BLaER1 treated with 17β-estradiol and CSF1 and Interleukin-3, amounts not matched to agents 10 nM and 100 nM (cell line): ENCODE data around the gene DNAH8.
A peak's percentile ranks its signal among the peaks of the same experiment; 100 is the strongest.

ENCODE experiments used
- H3K27ac ChIP-seq, 11 experiments: shearing (Covaris generic); formaldehyde crosslinking; 2 replicates each; pipeline ENCODE4 v1.8.1; 2022
- H3K27me3 ChIP-seq, 11 experiments: shearing (Covaris generic); formaldehyde crosslinking; 2 replicates each; pipeline ENCODE4 v1.8.1; 2022
- H3K36me3 ChIP-seq, 11 experiments: shearing (Covaris generic); formaldehyde crosslinking; 2 replicates each; pipeline ENCODE4 v1.8.1; 2022
- H3K4me1 ChIP-seq, 10 experiments: shearing (Covaris generic); formaldehyde crosslinking; 2 replicates each; pipeline ENCODE4 v1.8.1; 2022
- H3K4me2 ChIP-seq, 11 experiments: shearing (Covaris generic); formaldehyde crosslinking; 2 replicates each; pipeline ENCODE4 v1.8.1; 2022
- H3K4me3 ChIP-seq, 10 experiments: shearing (Covaris generic); formaldehyde crosslinking; 2 replicates each; pipeline ENCODE4 v1.8.1; 2022
- H3K9ac ChIP-seq, 11 experiments: shearing (Covaris generic); formaldehyde crosslinking; 2 replicates each; pipeline ENCODE4 v1.8.1; 2022
- H3K9me3 ChIP-seq, 11 experiments: shearing (Covaris generic); formaldehyde crosslinking; replicated peaks in 1 of 11; 2 replicates each; pipeline ENCODE4 v1.8.1; 2022
- H4K20me1 ChIP-seq, 11 experiments: shearing (Covaris generic); formaldehyde crosslinking; 2 replicates each; pipeline ENCODE4 v1.8.1; 2022
- Cebpa-rat ChIP-seq, 11 experiments: shearing (Covaris generic); IDR thresholded peaks; 2 replicates each; pipeline ENCODE4 v1.8.1; 2022

DNAH8 gene

DNA sequence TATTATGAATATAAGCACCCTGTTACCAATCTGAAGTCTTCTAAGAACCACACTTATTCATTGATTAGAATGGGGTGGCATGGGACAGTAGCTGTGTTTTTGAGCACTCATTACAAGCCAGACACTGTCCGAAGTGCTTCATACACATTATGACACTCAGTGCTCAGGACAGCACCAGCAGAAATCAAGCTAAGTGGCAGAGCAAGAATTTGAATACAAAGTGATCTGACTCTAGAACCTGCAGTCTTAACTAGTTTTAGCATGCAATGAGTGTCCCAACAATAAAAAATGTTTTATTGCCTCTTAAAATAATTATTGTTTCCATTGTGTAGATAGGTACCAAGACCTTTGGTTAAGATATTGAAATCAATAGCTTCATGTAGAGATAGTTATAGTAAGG is 294.4 kb downstream of the DNAH8 start:
- no peak overlapping the region for H3K4me3 ChIP-seq
- no peak overlapping the region for H3K9ac ChIP-seq
- no peak overlapping the region for H3K4me2 ChIP-seq
- no peaks in the 10 kb centered on the region for H3K4me1 ChIP-seq
- peaks cover 0 to 2% (median 0%) of the 10 kb centered on the region in 11 experiments; a peak in 2 of 22 replicates for H3K9me3 ChIP-seq
- H3K36me3 ChIP-seq: no peaks in the 10 kb centered on the region
- TF ChIP-seq Cebpa-rat (IDR thresholded peaks at IDR 0.05): no peak
- no peaks in the 10 kb centered on the region for H3K27me3 ChIP-seq
- no peaks in the 10 kb centered on the region for H4K20me1 ChIP-seq
- H3K27ac ChIP-seq: no peak overlapping the region

DNA sequence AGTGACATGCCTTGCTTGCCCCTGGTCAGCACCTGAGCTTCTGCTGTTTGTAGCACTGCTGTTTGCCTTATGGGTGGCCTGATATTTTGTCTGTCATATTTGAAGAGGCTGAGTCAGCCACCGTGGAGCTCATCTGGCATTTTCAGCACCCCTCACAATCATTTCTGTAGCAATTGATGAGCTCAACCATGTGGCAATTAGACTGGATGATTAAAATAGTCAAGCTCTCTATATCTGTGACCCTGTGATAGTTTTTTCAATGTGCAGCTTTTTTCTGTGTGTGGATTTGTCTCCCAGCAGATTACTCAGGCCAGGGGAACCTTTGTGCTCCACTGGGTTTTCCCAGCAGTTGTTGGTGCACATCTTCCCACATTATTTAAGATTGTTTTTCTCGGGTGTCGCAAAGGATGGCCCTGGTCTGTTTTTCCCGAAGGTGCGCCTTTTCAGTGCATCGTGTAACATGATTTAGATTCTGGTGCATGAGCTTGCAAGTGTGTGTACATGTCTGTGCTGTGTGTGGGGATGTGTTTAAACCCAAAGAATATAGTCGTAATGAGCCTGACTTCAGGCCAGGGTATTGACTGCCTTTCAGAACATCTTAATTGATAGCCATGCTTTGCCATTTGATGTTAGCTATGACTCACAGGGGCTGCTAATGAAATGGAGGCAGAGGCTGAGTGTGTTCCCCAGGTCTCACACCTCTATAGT is 301.9 kb downstream of the DNAH8 start:
- H3K27ac ChIP-seq: no peak overlapping the region
- no peaks in the 10 kb centered on the region for H4K20me1 ChIP-seq
- H3K36me3 ChIP-seq: no peaks in the 10 kb centered on the region
- H3K9me3 ChIP-seq: peaks cover 0 to 26% (median 11%) of the 10 kb centered on the region in 11 experiments; a peak in 14 of 22 replicates
- H3K4me2 ChIP-seq: no peak overlapping the region
- H3K9ac ChIP-seq: no peak overlapping the region
- no peak overlapping the region for H3K4me3 ChIP-seq
- no peak for TF ChIP-seq Cebpa-rat (IDR thresholded peaks at IDR 0.05)
- H3K4me1 ChIP-seq: peaks cover 0 to 7% (median 4%) of the 10 kb centered on the region in 10 experiments; a peak in 15 of 20 replicates
- H3K27me3 ChIP-seq: no peaks in the 10 kb centered on the region

DNA sequence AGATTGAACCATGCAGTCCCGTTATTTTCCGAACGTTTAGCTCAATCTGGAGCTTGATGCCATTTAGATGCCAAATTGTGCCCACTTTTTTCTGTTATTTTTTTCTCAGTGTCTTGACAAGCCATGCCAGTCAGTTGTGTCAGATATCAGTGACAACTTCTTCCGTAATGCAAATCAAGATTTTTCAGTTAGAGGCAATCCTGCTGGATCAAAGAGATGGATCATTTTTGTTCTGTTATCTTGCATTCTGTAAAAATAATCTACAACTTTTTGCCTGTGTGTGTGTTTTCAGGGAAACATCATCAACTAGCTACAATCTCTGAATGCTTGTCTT is 302.4 kb downstream of the DNAH8 start:
- Histone ChIP-seq H3K9ac (no peak overlapping the region), H3K36me3 (no peaks in the 10 kb centered on the region)
- TF ChIP-seq Cebpa-rat (IDR thresholded peaks at IDR 0.05): no peak

DNA sequence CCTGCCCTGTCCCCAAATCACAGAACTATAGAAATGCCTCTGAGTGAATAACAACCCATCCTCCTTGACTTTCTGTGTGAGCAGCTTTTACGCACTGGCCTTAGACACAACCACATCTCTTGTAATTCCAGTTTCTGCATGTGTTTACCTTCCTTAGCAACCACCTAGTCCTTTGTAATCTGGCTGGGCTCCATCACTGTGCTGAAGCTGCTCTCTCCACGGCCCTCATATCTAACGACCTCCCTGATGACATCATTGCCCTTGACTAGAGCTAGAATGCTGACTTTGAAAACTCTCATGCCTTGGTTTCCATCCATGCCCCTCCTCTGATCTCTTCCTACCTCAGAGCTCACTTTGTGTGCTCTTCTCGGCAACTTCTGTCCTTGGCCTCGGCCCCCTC is 303.0 kb downstream of the DNAH8 start:
- Histone ChIP-seq H3K36me3 (no peaks in the 10 kb centered on the region), H3K27ac (no peak overlapping the region), H3K9me3 (peaks cover 0 to 26% (median 11%) of the 10 kb centered on the region in 11 experiments; a peak in 14 of 22 replicates), H3K4me1 (peaks cover 0 to 17% (median 13%) of the 10 kb centered on the region in 10 experiments; a peak in 15 of 20 replicates), H3K9ac (no peak overlapping the region), H3K4me2 (no peak overlapping the region), H3K4me3 (no peak overlapping the region), H4K20me1 (no peaks in the 10 kb centered on the region), H3K27me3 (no peaks in the 10 kb centered on the region)
- TF ChIP-seq Cebpa-rat (IDR thresholded peaks at IDR 0.05): no peak

More for the DNA sequence above, 302.4 kb downstream of the DNAH8 start:
- H3K27me3 ChIP-seq: no peaks in the 10 kb centered on the region
- no peaks in the 10 kb centered on the region for H4K20me1 ChIP-seq
- peaks cover 0 to 26% (median 11%) of the 10 kb centered on the region in 11 experiments; a peak in 14 of 22 replicates for H3K9me3 ChIP-seq
- H3K4me2 ChIP-seq: no peak overlapping the region
- H3K4me3 ChIP-seq: no peak overlapping the region
- H3K27ac ChIP-seq: no peak overlapping the region
- H3K4me1 ChIP-seq: peaks cover 0 to 12% (median 10%) of the 10 kb centered on the region in 10 experiments; a peak in 15 of 20 replicates

DNA sequence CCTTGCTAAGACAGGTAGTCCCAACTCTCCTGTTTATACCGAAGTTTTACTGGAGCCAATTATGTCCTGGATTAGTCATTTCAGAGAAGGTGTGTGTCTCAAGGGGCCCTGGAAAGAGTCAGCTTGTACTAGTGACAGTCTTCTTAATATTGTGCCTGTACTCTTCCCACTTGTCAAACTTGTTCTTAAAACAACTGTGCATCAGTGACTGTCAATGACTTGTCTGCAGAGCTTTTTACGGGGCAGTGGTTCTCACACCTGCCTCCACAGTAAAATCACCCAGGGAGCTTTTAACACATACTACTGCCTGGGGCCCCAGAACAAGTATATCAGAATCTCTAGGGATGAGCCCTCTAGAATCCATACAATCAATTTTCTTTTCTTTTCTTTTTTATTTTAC is 305.0 kb downstream of the DNAH8 start:
- Histone ChIP-seq H3K4me1 (peaks cover 0 to 28% (median 19%) of the 10 kb centered on the region in 10 experiments; a peak in 15 of 20 replicates), H3K4me2 (no peak overlapping the region), H3K9ac (no peak overlapping the region), H3K36me3 (no peaks in the 10 kb centered on the region), H3K27me3 (no peaks in the 10 kb centered on the region), H3K9me3 (peaks cover 0 to 17% (median 7%) of the 10 kb centered on the region in 11 experiments; a peak in 12 of 22 replicates), H4K20me1 (no peaks in the 10 kb centered on the region), H3K4me3 (no peak overlapping the region), H3K27ac (no peak overlapping the region)
- no peak for TF ChIP-seq Cebpa-rat (IDR thresholded peaks at IDR 0.05)

DNA sequence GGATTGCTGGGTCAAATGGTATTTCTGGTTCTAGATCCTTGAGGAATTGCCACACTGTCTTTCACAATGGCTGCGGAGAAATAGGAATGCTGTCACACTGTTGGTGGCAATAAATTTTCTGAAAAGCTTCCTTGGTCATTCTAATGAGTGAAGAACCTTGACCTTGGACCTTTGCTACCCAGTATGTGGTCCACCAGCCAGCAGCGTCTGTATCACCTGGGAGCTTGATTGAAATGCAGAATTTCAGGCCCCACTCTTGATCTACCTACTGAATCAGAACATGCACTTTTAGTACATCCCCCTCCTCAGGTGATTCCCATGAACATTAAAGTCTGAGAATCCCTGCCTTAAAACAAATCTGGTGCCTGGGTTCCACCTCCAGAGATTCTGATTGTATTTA is 305.9 kb downstream of the DNAH8 start:
- H3K9me3 ChIP-seq: peaks cover 0 to 8% (median 0%) of the 10 kb centered on the region in 11 experiments; a peak in 4 of 22 replicates
- no peaks in the 10 kb centered on the region for H3K36me3 ChIP-seq
- H3K4me3 ChIP-seq: no peak overlapping the region
- H3K4me1 ChIP-seq: peaks cover 0 to 38% (median 28%) of the 10 kb centered on the region in 10 experiments; a peak in 16 of 20 replicates
- H3K27me3 ChIP-seq: no peaks in the 10 kb centered on the region
- no peak overlapping the region for H3K9ac ChIP-seq
- no peak overlapping the region for H3K4me2 ChIP-seq
- H3K27ac ChIP-seq: no peak overlapping the region
- H4K20me1 ChIP-seq: no peaks in the 10 kb centered on the region
- TF ChIP-seq Cebpa-rat (IDR thresholded peaks at IDR 0.05): no peak

DNA sequence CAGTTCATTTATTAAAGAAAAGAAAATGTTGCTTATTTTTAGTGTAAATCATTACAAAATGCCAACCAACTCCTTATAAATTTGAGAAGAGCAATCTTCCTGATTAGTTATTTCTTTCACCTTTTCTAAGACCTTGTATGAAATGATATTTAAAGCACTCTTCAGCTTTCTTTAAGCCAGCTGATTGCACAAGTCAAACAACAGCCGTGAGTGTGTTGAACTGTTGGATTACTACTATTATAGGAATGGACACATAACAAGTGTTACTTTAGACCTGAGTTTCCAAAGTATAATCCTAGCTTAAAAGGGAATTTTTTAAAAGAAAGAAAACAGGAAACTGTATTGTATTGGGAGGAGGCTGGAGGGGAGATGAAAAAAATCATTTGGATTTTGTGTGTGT is 306.7 kb downstream of the DNAH8 start:
- no peak overlapping the region for H3K4me3 ChIP-seq
- no peaks in the 10 kb centered on the region for H3K27me3 ChIP-seq
- H3K27ac ChIP-seq: no peak overlapping the region

DNA sequence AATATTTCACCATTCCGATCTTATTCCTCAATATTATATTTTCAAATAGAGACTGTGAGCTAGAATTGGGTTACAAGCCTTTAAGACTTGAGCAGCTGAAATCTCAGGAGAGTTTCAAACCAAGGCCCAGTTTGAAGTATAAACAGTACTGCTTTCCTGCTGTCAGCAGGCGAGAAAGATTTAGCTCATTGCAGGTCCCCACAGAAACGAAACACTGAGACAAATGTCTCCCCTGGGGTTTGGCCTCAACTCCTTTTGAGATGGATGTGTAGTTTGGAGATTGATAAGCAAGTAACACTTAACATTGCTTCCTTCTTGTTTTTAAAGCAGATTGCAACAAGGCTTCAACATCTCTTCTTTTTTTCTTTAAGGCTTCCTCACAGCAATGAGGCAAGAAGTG is 311.1 kb downstream of the DNAH8 start:
- no peak for TF ChIP-seq Cebpa-rat (IDR thresholded peaks at IDR 0.05)
- Histone ChIP-seq H3K9ac (peak overlapping the region in 2 of 11 experiments; percentile 3 to 24; a peak in 1 of 22 replicates), H3K27ac (peak overlapping the region in 3 of 11 experiments; percentile 3 to 34 (median 12); a peak in 1 of 22 replicates), H4K20me1 (no peaks in the 10 kb centered on the region), H3K9me3 (no peaks in the 10 kb centered on the region), H3K4me1 (peaks cover 0 to 67% (median 55%) of the 10 kb centered on the region in 10 experiments; a peak in 17 of 20 replicates), H3K4me2 (peak overlapping the region; percentile 5 to 91 (median 62); a peak in 20 of 22 replicates), H3K36me3 (no peaks in the 10 kb centered on the region), H3K27me3 (no peaks in the 10 kb centered on the region), H3K4me3 (no peak overlapping the region; a peak in 1 of 20 replicates)

More for the DNA sequence above, 306.7 kb downstream of the DNAH8 start:
- H3K4me1 ChIP-seq: peaks cover 0 to 45% (median 35%) of the 10 kb centered on the region in 10 experiments; a peak in 17 of 20 replicates
- no peaks in the 10 kb centered on the region for H3K36me3 ChIP-seq
- peaks cover 0 to under 1% (median 0%) of the 10 kb centered on the region in 11 experiments; a peak in 1 of 22 replicates for H3K9me3 ChIP-seq
- H3K9ac ChIP-seq: no peak overlapping the region
- no peaks in the 10 kb centered on the region for H4K20me1 ChIP-seq
- peak overlapping the region in 9 of 11 experiments; percentile 31 to 69 (median 55); a peak in 14 of 22 replicates for H3K4me2 ChIP-seq
- TF ChIP-seq Cebpa-rat (IDR thresholded peaks at IDR 0.05): no peak

DNA sequence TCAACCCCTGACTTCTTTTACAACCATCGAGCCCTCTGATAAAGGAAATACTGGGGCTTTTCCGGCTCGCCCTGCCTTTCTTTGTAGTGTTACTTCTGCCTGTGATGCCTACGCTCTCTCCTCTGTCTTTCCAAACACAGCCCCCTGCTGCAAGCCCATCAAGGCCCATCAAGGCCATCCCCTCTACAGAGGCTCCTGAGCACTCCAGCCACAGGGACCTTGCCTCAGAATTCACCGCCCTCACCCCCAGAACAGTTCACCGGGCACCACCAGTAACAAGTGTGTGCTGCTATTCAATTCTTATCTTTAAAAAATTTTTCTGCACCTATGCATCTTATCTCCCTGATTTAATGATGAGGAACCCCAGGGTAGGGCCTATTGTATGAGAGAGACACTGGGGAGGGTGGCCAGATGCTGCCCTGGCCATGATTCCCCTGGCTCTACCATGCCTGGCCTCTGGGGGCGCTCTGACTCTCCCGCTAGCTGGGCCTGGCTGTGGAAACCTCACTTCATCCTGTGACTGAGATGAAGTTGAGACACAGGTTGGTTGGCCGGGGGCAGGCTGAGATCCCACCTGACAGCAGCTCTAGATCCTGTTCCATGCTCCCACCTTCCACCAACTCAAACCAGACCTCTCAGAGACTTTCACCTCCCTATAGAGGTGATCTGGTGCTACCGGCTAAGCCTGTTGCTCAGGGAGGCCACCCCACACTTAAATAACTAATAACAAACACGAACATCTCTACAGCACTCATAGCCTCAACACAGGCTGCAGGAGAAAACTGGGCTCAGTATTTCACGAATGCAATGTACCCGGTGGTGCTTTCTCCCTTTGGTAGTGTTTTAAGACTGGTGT is 314.3 kb downstream of the DNAH8 start:
- TF ChIP-seq Cebpa-rat (IDR thresholded peaks at IDR 0.05): no peak
- no peak overlapping the region for H3K4me3 ChIP-seq
- H3K27me3 ChIP-seq: no peaks in the 10 kb centered on the region
- H3K4me1 ChIP-seq: peaks cover 0 to 48% (median 43%) of the 10 kb centered on the region in 10 experiments; a peak in 17 of 20 replicates
- H3K36me3 ChIP-seq: no peaks in the 10 kb centered on the region
- no peaks in the 10 kb centered on the region for H4K20me1 ChIP-seq
- peak overlapping the region in 3 of 11 experiments; percentile 73 to 91 (median 84); a peak in 4 of 22 replicates for H3K4me2 ChIP-seq
- no peaks in the 10 kb centered on the region for H3K9me3 ChIP-seq
- no peak overlapping the region for H3K9ac ChIP-seq
- H3K27ac ChIP-seq: no peak overlapping the region
